ENCODE data around the gene CRYM.
"Not testable (repeated sequence)": the region's sequence is repeated elsewhere in the genome, so short reads cannot be mapped to it uniquely, and the experiment has no call there.

Gene CRYM
- 0 reads per million in 3 donors for total RNA-seq

- Histone ChIP-seq H3K4me3 (ENCODE audit: insufficient read depth, low read depth, low read length, poor library complexity, severe bottlenecking) (no peak within 1 kb of the TSS), H3K27ac (ENCODE audit: insufficient read depth, low read length, poor library complexity, severe bottlenecking) (no peak within 1 kb of the TSS), H3K36me3 (ENCODE audit: control insufficient read depth, insufficient read depth, low read length) (no peaks in the 10 kb centered on the region), H3K9me3 (ENCODE audit: control insufficient read depth, low read length) (no peaks in the 10 kb centered on the region), H3K27me3 (replicated peaks; ENCODE audit: control insufficient read depth, insufficient read depth, low read length, poor library complexity, severe bottlenecking) (peaks cover 14% of the 10 kb centered on the region), H3K4me1 (ENCODE audit: control insufficient read depth, insufficient read depth, low read length, poor library complexity, severe bottlenecking) (no peaks in the 10 kb centered on the region)
- DNase-seq, result peak in 2 of 3 donors; percentile 2 to 3
These were observed at the start of gene CRYM for GRCh38 chr16:21277927-21278706. Gene CRYM, minus strand, starts transcription at chr16:21278290. Its CDS starts 39 bp downstream, at chr16:21278251.

- no peak overlapping the region for H3K27ac ChIP-seq (ENCODE audit: insufficient read depth, low read length, poor library complexity, severe bottlenecking)
These were observed 49.0 kb upstream of the CRYM start for GRCh38 chr16:21327046-21327445.

DNA sequence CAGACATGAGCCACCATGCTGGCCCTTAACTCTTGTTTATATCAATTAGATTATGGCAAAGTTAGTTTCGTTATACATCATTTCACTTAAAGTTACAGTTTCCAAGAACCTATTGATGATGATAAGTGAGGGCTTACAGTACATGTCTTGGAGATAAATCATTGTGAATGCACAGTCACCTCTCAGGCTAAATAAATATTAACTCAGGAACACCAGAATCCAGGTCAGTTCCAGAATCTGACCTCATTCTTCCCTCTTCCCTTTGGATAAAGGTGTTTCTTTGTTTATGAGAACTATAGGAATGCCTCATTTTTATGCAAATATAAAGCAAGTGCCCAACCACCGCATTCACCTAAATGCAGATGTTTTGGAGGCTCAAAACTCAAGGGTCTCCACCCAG lies 48.4 kb upstream of the CRYM start:
- Histone ChIP-seq H3K36me3 (ENCODE audit: control insufficient read depth, insufficient read depth, low read length) (no peaks in the 10 kb centered on the region), H3K9me3 (ENCODE audit: control insufficient read depth, low read length) (no peaks in the 10 kb centered on the region), H3K27me3 (replicated peaks; ENCODE audit: control insufficient read depth, insufficient read depth, low read length, poor library complexity, severe bottlenecking) (no peaks in the 10 kb centered on the region), H3K27ac (ENCODE audit: insufficient read depth, low read length, poor library complexity, severe bottlenecking) (no peak overlapping the region), H3K4me1 (ENCODE audit: control insufficient read depth, insufficient read depth, low read length, poor library complexity, severe bottlenecking) (no peaks in the 10 kb centered on the region), H3K4me3 (ENCODE audit: insufficient read depth, low read depth, low read length, poor library complexity, severe bottlenecking) (no peak overlapping the region)
- no peak for DNase-seq

More at GRCh38 chr16:21327046-21327445, 49.0 kb upstream of the CRYM start:
- Histone ChIP-seq H3K9me3 (ENCODE audit: control insufficient read depth, low read length) (no peaks in the 10 kb centered on the region), H3K36me3 (ENCODE audit: control insufficient read depth, insufficient read depth, low read length) (no peaks in the 10 kb centered on the region), H3K4me3 (ENCODE audit: insufficient read depth, low read depth, low read length, poor library complexity, severe bottlenecking) (no peak overlapping the region), H3K27me3 (replicated peaks; ENCODE audit: control insufficient read depth, insufficient read depth, low read length, poor library complexity, severe bottlenecking) (no peaks in the 10 kb centered on the region), H3K4me1 (ENCODE audit: control insufficient read depth, insufficient read depth, low read length, poor library complexity, severe bottlenecking) (no peaks in the 10 kb centered on the region)
- DNase-seq, result no peak

DNA sequence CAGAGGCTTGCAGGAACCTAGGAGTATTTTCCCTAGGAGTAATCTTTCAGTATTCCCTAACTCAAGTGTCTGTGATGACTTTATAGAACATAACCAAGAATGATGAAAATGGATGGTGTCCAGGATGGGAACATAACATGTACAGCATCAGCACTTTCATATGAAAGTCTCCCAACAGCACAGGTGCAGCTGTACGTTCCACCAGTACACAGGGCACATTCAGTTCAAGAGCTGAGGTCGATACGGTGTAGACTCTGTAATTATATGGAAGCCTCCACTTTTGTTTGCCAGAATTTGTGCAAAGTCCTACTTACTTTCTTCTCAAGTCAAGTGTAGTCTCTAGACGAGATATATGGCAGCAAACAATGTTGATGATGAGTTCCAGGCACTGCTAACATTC lies 46.2 kb upstream of the CRYM start:
- H3K27ac ChIP-seq (ENCODE audit: insufficient read depth, low read length, poor library complexity, severe bottlenecking), result no peak overlapping the region
- no peaks in the 10 kb centered on the region for H3K9me3 ChIP-seq (ENCODE audit: control insufficient read depth, low read length)
- H3K36me3 ChIP-seq (ENCODE audit: control insufficient read depth, insufficient read depth, low read length), result no peaks in the 10 kb centered on the region
- DNase-seq, result no peak
- H3K27me3 ChIP-seq (replicated peaks; ENCODE audit: control insufficient read depth, insufficient read depth, low read length, poor library complexity, severe bottlenecking), result no peaks in the 10 kb centered on the region
- no peak overlapping the region for H3K4me3 ChIP-seq (ENCODE audit: insufficient read depth, low read depth, low read length, poor library complexity, severe bottlenecking)
- no peaks in the 10 kb centered on the region for H3K4me1 ChIP-seq (ENCODE audit: control insufficient read depth, insufficient read depth, low read length, poor library complexity, severe bottlenecking)

- not testable (repeated sequence) for H3K4me3 ChIP-seq (ENCODE audit: insufficient read depth, low read depth, low read length, poor library complexity, severe bottlenecking); H3K36me3 ChIP-seq (ENCODE audit: control insufficient read depth, insufficient read depth, low read length); DNase-seq; H3K27me3 ChIP-seq (replicated peaks; ENCODE audit: control insufficient read depth, insufficient read depth, low read length, poor library complexity, severe bottlenecking); H3K9me3 ChIP-seq (ENCODE audit: control insufficient read depth, low read length); H3K27ac ChIP-seq (ENCODE audit: insufficient read depth, low read length, poor library complexity, severe bottlenecking); H3K4me1 ChIP-seq (ENCODE audit: control insufficient read depth, insufficient read depth, low read length, poor library complexity, severe bottlenecking)
These were observed 44.2 kb upstream of the CRYM start for GRCh38 chr16:21322251-21322650.

DNA sequence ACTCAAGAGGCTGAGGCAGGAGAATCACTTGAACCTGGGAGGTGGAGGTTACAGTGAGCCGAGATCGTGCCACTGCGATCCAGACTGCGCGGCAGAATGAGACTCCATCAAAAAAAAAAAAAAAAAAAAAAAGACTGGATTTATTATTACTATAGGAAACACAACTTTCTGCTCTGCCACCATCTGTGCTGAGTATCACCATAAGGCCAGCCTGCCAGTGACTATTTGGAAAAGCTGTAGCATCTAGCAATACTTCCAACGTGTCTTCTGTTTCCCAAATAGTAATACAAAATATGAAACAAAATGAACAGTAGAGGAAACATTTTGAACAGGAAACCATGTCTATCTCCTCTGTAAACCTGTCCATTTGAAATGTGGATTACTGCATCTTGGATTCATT lies 43.6 kb upstream of the CRYM start:
- no peak for DNase-seq
- Histone ChIP-seq H3K4me1 (ENCODE audit: control insufficient read depth, insufficient read depth, low read length, poor library complexity, severe bottlenecking) (no peaks in the 10 kb centered on the region), H3K27me3 (replicated peaks; ENCODE audit: control insufficient read depth, insufficient read depth, low read length, poor library complexity, severe bottlenecking) (no peaks in the 10 kb centered on the region), H3K4me3 (ENCODE audit: insufficient read depth, low read depth, low read length, poor library complexity, severe bottlenecking) (no peak overlapping the region), H3K27ac (ENCODE audit: insufficient read depth, low read length, poor library complexity, severe bottlenecking) (no peak overlapping the region), H3K36me3 (ENCODE audit: control insufficient read depth, insufficient read depth, low read length) (no peaks in the 10 kb centered on the region), H3K9me3 (ENCODE audit: control insufficient read depth, low read length) (no peaks in the 10 kb centered on the region)

DNA sequence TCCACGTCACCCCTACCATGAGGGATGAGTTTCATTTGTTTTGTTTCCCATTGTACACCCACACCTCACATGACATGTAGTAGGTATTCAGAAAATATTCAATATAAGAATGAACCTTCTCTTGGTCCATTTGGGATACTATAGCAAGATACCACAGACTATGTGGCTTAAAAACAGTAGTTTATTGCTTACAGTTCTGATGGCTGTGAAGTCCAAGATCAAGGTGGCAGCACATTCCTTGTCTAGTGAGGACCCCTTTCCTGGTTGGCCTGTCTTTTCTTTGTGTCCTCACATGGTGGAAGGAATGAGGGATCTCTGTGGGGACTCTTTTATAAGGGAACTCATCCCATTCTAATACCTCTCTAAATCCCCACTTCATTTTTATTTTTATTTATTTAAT lies 36.2 kb upstream of the CRYM start:
- H3K4me3 ChIP-seq (ENCODE audit: insufficient read depth, low read depth, low read length, poor library complexity, severe bottlenecking), result no peak overlapping the region
- DNase-seq, result no peak
- H3K36me3 ChIP-seq (ENCODE audit: control insufficient read depth, insufficient read depth, low read length), result no peaks in the 10 kb centered on the region
- H3K27ac ChIP-seq (ENCODE audit: insufficient read depth, low read length, poor library complexity, severe bottlenecking), result no peak overlapping the region
- no peaks in the 10 kb centered on the region for H3K4me1 ChIP-seq (ENCODE audit: control insufficient read depth, insufficient read depth, low read length, poor library complexity, severe bottlenecking)
- no peaks in the 10 kb centered on the region for H3K27me3 ChIP-seq (replicated peaks; ENCODE audit: control insufficient read depth, insufficient read depth, low read length, poor library complexity, severe bottlenecking)
- no peaks in the 10 kb centered on the region for H3K9me3 ChIP-seq (ENCODE audit: control insufficient read depth, low read length)

DNA sequence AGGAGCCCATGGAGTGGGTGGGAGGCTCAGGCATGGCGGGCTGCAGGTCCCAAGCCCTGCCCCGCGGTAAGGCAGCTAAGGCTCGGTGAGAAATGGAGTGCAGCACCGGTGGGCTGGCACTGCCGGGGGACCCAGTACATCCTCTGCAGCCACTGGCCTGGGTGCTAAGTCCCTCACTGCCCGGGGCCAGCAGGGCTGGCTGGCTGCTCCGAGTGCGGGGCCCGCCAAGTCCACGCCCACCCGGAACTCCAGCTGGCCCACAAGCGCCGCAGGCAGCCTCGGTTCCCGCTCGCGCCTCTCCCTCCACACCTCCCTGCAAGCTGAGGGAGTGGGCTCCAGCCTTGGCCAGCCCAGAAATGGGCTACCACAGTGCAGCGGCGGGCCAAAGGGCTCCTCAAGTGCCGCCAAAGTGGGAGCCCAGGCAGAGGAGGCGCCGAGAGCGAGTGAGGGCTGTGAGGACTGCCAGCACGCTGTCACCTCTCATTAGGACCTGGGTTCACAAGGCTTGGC lies 34.8 kb upstream of the CRYM start:
- not testable (repeated sequence) for DNase-seq; H3K4me3 ChIP-seq (ENCODE audit: insufficient read depth, low read depth, low read length, poor library complexity, severe bottlenecking); H3K9me3 ChIP-seq (ENCODE audit: control insufficient read depth, low read length); H3K27me3 ChIP-seq (replicated peaks; ENCODE audit: control insufficient read depth, insufficient read depth, low read length, poor library complexity, severe bottlenecking); H3K27ac ChIP-seq (ENCODE audit: insufficient read depth, low read length, poor library complexity, severe bottlenecking); H3K36me3 ChIP-seq (ENCODE audit: control insufficient read depth, insufficient read depth, low read length); H3K4me1 ChIP-seq (ENCODE audit: control insufficient read depth, insufficient read depth, low read length, poor library complexity, severe bottlenecking)

GRCh38 chr16:21312046-21312445 lies 34.0 kb upstream of the CRYM start:
- H3K4me3 ChIP-seq (ENCODE audit: insufficient read depth, low read depth, low read length, poor library complexity, severe bottlenecking); H3K27ac ChIP-seq (ENCODE audit: insufficient read depth, low read length, poor library complexity, severe bottlenecking); H3K9me3 ChIP-seq (ENCODE audit: control insufficient read depth, low read length): not testable (repeated sequence)

DNA sequence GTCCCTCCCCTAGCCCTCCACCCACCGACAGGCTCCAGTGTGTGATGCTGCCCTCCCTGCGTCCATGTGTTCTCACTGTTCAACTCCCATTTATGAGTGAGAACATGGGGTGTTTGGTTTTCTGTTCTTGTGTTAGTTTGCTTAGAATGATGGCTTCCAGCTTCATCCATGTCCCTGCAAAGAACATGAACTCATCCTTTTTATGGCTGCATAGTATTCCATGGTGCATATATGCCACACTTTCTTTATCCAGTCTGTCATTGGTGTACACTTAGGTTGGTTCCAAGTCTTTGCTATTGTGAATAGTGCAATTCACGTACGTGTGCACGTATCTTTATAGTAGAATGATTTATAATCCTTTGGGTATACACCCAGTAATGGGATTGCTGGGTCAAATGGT lies 28.6 kb upstream of the CRYM start:
- not testable (repeated sequence) for H3K4me1 ChIP-seq (ENCODE audit: control insufficient read depth, insufficient read depth, low read length, poor library complexity, severe bottlenecking); DNase-seq; H3K36me3 ChIP-seq (ENCODE audit: control insufficient read depth, insufficient read depth, low read length); H3K27ac ChIP-seq (ENCODE audit: insufficient read depth, low read length, poor library complexity, severe bottlenecking); H3K4me3 ChIP-seq (ENCODE audit: insufficient read depth, low read depth, low read length, poor library complexity, severe bottlenecking); H3K27me3 ChIP-seq (replicated peaks; ENCODE audit: control insufficient read depth, insufficient read depth, low read length, poor library complexity, severe bottlenecking); H3K9me3 ChIP-seq (ENCODE audit: control insufficient read depth, low read length)

More at GRCh38 chr16:21312046-21312445, 34.0 kb upstream of the CRYM start:
- H3K4me1 ChIP-seq (ENCODE audit: control insufficient read depth, insufficient read depth, low read length, poor library complexity, severe bottlenecking); H3K27me3 ChIP-seq (replicated peaks; ENCODE audit: control insufficient read depth, insufficient read depth, low read length, poor library complexity, severe bottlenecking); H3K36me3 ChIP-seq (ENCODE audit: control insufficient read depth, insufficient read depth, low read length); DNase-seq: not testable (repeated sequence)

Data from effector memory CD4-positive, alpha-beta T cell (primary cell).